Neural cell (in vitro differentiated cells): ENCODE results near the gene TRIM37.

Source experiments
- EP300 ChIP-seq: fragments of 450-650 bp; conservative IDR thresholded peaks from 2 replicates; pipeline ENCODE4 v1.6.1; 2014; ENCODE audit warnings: antibody characterized with exemption, mild to moderate bottlenecking, moderate library complexity; ENCODE audit not compliant: poor library complexity, severe bottlenecking
- EZH2 ChIP-seq: fragments of 200-600, 300-800 bp; shearing (Covaris generic), sonication (generic); IDR thresholded peaks from 2 replicates; pipeline ENCODE4 v1.6.1; 2014; ENCODE audit warnings: antibody characterized with exemption, low read length, borderline replicate concordance, mild to moderate bottlenecking; ENCODE audit not compliant: insufficient read depth, poor library complexity, severe bottlenecking
- POLR2AphosphoS5 ChIP-seq: IDR thresholded peaks from 2 replicates; pipeline ENCODE4 v1.6.1; 2012
- RAD21 ChIP-seq: fragments of 450-650 bp; conservative IDR thresholded peaks from 2 replicates; pipeline ENCODE4 v1.6.1; 2014; ENCODE audit warnings: antibody characterized with exemption, mild to moderate bottlenecking, moderate library complexity
- SMC3 ChIP-seq: fragments of 450-650 bp; conservative IDR thresholded peaks from 2 replicates; pipeline ENCODE4 v1.6.1; 2014; ENCODE audit warnings: antibody characterized with exemption, mild to moderate bottlenecking, moderate library complexity; ENCODE audit not compliant: poor library complexity
- TAF1 ChIP-seq: IDR thresholded peaks from 2 replicates; pipeline ENCODE4 v1.6.1; 2012; ENCODE audit warnings: low read depth
- TF ChIP-seq, protein P1 (sequence below): fragments of 450-650 bp; IDR thresholded peaks from 2 replicates; pipeline ENCODE4 v1.5.1; 2014; ENCODE audit warnings: antibody characterized with exemption, mild to moderate bottlenecking, moderate library complexity; ENCODE audit not compliant: poor library complexity, severe bottlenecking
- TF ChIP-seq, protein P2 (sequence below): IDR thresholded peaks from 2 replicates; pipeline ENCODE4 v1.6.1; 2012; ENCODE audit warnings: borderline replicate concordance

DNA sequence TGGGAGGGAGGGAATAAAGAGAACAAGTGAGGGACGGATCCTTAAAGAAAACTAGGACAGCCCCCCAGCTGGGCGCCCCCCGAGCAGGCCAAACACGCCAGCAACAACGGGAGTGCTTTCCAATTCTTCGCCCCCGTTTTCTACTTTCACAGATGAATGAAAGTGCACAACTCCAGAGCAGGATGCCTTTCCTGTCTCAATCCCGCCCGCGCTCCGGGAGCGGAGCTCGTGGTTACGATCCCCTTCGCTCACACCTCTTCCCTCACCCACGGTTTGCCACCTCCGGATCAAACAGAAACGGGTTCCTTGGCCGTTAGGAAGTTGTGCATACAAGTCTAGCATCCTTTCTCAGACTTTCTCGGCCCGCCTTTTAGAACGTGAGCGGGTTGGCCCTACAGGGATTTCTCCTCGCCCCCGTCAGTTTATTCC is 47.6 kb upstream of the TRIM37 start:
- TF ChIP-seq, protein P1, sequence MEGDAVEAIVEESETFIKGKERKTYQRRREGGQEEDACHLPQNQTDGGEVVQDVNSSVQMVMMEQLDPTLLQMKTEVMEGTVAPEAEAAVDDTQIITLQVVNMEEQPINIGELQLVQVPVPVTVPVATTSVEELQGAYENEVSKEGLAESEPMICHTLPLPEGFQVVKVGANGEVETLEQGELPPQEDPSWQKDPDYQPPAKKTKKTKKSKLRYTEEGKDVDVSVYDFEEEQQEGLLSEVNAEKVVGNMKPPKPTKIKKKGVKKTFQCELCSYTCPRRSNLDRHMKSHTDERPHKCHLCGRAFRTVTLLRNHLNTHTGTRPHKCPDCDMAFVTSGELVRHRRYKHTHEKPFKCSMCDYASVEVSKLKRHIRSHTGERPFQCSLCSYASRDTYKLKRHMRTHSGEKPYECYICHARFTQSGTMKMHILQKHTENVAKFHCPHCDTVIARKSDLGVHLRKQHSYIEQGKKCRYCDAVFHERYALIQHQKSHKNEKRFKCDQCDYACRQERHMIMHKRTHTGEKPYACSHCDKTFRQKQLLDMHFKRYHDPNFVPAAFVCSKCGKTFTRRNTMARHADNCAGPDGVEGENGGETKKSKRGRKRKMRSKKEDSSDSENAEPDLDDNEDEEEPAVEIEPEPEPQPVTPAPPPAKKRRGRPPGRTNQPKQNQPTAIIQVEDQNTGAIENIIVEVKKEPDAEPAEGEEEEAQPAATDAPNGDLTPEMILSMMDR = no peak
- TF ChIP-seq POLR2AphosphoS5 (no peak), EP300 (no peak), EZH2 (no peak), RAD21 (no peak), TAF1 (no peak), SMC3 (no peak)
- TF ChIP-seq, protein P2, sequence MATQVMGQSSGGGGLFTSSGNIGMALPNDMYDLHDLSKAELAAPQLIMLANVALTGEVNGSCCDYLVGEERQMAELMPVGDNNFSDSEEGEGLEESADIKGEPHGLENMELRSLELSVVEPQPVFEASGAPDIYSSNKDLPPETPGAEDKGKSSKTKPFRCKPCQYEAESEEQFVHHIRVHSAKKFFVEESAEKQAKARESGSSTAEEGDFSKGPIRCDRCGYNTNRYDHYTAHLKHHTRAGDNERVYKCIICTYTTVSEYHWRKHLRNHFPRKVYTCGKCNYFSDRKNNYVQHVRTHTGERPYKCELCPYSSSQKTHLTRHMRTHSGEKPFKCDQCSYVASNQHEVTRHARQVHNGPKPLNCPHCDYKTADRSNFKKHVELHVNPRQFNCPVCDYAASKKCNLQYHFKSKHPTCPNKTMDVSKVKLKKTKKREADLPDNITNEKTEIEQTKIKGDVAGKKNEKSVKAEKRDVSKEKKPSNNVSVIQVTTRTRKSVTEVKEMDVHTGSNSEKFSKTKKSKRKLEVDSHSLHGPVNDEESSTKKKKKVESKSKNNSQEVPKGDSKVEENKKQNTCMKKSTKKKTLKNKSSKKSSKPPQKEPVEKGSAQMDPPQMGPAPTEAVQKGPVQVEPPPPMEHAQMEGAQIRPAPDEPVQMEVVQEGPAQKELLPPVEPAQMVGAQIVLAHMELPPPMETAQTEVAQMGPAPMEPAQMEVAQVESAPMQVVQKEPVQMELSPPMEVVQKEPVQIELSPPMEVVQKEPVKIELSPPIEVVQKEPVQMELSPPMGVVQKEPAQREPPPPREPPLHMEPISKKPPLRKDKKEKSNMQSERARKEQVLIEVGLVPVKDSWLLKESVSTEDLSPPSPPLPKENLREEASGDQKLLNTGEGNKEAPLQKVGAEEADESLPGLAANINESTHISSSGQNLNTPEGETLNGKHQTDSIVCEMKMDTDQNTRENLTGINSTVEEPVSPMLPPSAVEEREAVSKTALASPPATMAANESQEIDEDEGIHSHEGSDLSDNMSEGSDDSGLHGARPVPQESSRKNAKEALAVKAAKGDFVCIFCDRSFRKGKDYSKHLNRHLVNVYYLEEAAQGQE = no peak
